ENCODE results near the gene TBCA. TPM values are rescaled to one million over a fixed set of nuclear protein-coding genes. Genes with fewer than 3 reads are reported as not detected.

TBCA gene
- total RNA-seq, 1 donor from 2014 or later: 232 TPM

DNA sequence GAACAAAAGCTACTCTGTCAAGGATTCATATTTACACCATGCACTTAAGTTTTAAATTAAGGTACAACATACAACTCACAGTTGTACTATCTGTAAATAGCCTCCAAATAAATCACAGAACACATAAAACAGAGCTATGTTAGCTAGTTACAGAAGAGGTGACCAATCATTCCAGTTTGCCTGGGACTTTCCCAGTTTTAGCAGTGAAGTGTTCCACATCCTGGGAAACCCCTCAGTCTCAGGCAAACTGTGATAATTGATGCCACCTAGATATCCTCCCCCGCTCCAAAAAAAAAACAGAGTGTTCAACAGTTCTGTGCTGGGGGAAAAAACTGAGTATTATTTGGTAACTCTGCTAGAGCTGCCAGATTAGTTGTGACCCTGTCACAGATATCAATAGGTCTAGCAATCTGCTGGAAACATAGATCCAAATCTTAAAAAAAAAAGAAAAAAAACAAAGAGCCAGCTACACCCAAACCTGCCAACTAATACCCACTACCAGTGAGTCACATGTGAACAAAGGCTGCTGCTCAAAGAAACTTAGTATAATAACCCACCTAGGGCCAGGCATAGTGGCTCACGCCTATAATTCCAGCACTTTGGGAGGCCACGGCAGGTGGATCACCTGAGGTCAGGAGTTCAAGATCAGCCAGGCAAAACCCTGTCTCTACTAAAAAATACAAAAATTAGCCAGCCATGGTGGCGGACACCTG lies 5.7 kb downstream of the TBCA start:
- TF ChIP-seq, protein P1, sequence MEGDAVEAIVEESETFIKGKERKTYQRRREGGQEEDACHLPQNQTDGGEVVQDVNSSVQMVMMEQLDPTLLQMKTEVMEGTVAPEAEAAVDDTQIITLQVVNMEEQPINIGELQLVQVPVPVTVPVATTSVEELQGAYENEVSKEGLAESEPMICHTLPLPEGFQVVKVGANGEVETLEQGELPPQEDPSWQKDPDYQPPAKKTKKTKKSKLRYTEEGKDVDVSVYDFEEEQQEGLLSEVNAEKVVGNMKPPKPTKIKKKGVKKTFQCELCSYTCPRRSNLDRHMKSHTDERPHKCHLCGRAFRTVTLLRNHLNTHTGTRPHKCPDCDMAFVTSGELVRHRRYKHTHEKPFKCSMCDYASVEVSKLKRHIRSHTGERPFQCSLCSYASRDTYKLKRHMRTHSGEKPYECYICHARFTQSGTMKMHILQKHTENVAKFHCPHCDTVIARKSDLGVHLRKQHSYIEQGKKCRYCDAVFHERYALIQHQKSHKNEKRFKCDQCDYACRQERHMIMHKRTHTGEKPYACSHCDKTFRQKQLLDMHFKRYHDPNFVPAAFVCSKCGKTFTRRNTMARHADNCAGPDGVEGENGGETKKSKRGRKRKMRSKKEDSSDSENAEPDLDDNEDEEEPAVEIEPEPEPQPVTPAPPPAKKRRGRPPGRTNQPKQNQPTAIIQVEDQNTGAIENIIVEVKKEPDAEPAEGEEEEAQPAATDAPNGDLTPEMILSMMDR (IDR thresholded peaks at IDR 0.05; ENCODE audit: unreplicated experiment): no peak
- Mint-ChIP-seq H3K9me3 (ENCODE audit: unreplicated experiment) (no peaks in the 10 kb centered on the region), H3K27ac (ENCODE audit: unreplicated experiment) (no peak overlapping the region), H3K4me3 (ENCODE audit: unreplicated experiment) (no peak overlapping the region), H3K27me3 (ENCODE audit: unreplicated experiment) (no peaks in the 10 kb centered on the region), H3K36me3 (ENCODE audit: low read depth, unreplicated experiment) (peaks cover 8% of the 10 kb centered on the region), H3K4me1 (ENCODE audit: unreplicated experiment) (peaks cover 25% of the 10 kb centered on the region)
- no peak for DNase-seq (ENCODE audit: low spot score)

DNA sequence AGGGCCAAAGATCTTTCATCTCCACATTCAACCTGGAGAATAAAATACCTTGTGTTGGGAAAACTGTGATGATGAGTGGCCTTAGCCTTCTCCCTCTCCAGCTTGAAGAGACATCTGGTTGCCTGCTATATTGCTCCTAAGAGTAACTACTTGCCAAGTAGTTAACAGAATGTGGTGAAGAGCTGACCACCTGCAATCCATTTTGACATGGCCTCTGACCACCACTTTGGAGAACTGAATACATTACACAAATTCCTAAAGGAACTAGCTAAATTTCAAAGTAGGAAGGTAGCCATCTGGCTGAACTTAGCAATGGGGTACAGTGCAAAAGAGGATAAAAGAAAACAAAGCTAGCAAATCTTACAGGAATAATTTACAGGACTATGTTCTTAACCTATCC lies 7.2 kb downstream of the TBCA start:
- Mint-ChIP-seq H3K27me3 (ENCODE audit: unreplicated experiment) (no peaks in the 10 kb centered on the region), H3K36me3 (ENCODE audit: low read depth, unreplicated experiment) (peaks cover 8% of the 10 kb centered on the region), H3K9me3 (ENCODE audit: unreplicated experiment) (no peaks in the 10 kb centered on the region), H3K4me3 (ENCODE audit: unreplicated experiment) (no peak overlapping the region), H3K27ac (ENCODE audit: unreplicated experiment) (no peak overlapping the region), H3K4me1 (ENCODE audit: unreplicated experiment) (peaks cover 12% of the 10 kb centered on the region)
- TF ChIP-seq, protein P1 (IDR thresholded peaks at IDR 0.05; ENCODE audit: unreplicated experiment): no peak
- DNase-seq (ENCODE audit: low spot score): no peak

DNA sequence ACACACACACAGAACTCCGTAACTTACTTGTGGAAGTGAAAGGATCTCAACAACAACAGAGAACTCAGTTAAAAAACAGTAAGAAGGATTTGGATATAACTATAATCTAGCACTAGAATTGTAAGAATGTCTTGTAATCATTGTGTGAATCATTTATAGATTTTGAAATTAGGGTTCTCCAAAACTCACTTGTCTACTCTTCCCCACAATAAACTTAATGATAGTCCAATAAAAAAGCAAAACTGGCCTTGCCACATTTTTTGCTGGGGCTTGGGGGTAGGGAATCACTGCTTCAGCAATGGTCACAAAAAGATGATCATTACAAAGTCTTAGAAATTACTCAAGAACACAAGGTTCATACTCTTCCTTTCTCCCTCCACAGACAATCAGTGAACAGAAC lies 8.8 kb downstream of the TBCA start:
- Mint-ChIP-seq H3K36me3 (ENCODE audit: low read depth, unreplicated experiment) (peaks cover 12% of the 10 kb centered on the region), H3K4me3 (ENCODE audit: unreplicated experiment) (no peak overlapping the region), H3K4me1 (ENCODE audit: unreplicated experiment) (peaks cover 4% of the 10 kb centered on the region), H3K9me3 (ENCODE audit: unreplicated experiment) (no peaks in the 10 kb centered on the region), H3K27me3 (ENCODE audit: unreplicated experiment) (no peaks in the 10 kb centered on the region), H3K27ac (ENCODE audit: unreplicated experiment) (no peak overlapping the region)
- TF ChIP-seq, protein P1 (IDR thresholded peaks at IDR 0.05; ENCODE audit: unreplicated experiment): no peak
- DNase-seq (ENCODE audit: low spot score): no peak

DNA sequence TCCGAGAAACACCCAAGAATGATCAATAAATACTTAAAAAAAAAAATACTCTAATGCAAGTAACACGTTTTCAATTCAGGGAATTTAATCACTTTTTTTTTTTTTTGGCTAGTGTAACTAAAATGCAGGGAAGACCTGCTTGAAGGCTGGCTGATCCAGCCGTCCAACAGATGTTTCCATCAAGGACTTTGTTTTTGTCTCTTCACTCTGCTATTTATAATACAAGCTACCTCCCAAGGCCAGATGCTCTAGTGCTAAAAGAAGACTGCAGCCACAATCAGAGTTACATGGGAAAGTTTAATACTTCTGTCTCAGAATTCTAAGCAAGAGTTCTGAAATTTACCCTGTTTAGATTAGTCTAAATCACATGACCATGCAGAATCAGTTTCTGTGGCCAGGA lies 14.5 kb downstream of the TBCA start:
- H3K9me3 Mint-ChIP-seq (ENCODE audit: unreplicated experiment): no peaks in the 10 kb centered on the region
- no peak overlapping the region for H3K27ac Mint-ChIP-seq (ENCODE audit: unreplicated experiment)
- DNase-seq (ENCODE audit: low spot score): no peak
- peaks cover 22% of the 10 kb centered on the region for H3K36me3 Mint-ChIP-seq (ENCODE audit: low read depth, unreplicated experiment)
- H3K4me3 Mint-ChIP-seq (ENCODE audit: unreplicated experiment): no peak overlapping the region
- TF ChIP-seq, protein P1 (IDR thresholded peaks at IDR 0.05; ENCODE audit: unreplicated experiment): no peak
- H3K4me1 Mint-ChIP-seq (ENCODE audit: unreplicated experiment): peaks cover 9% of the 10 kb centered on the region
- peaks cover 2% of the 10 kb centered on the region for H3K27me3 Mint-ChIP-seq (ENCODE audit: unreplicated experiment)

DNA sequence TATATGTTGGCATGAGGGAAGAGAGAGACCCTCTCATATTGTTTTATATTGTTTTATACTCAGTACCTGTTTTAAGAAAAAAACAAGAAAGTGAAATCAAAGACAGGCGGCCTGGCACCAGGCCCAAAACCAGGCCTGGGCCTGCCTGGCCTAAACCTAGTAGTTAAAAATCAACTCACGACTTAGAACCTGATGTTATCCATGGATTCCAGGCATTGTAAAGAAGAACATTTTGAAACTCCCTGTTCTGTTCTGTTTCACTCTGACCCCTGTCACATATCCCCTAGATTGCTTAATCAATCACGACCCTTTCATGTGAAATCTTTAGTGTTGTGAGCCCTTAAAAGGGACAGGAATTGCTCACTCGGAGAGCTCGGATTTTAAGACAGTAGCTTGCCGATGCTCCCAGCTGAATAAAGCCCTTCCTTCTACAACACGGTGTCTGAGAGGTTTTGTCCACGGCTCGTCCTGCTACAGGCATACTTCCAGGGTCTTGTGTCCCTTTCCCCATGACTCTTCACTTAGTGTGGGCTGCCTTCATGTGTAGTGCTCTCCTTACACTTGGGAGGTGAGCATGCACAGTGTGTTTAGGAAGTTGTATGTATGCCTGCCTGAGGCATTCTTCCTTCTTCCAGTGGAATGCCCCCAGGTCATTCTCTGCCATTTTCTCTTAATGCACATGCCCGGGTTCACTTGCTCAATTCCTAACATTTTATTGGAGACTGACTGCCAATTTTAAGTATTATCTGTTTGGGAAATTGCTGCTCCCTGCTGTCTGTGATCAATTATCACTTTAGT lies 17.8 kb downstream of the TBCA start:
- DNase-seq (ENCODE audit: low spot score): no peak
- no peaks in the 10 kb centered on the region for H3K9me3 Mint-ChIP-seq (ENCODE audit: unreplicated experiment)
- peaks cover 9% of the 10 kb centered on the region for H3K4me1 Mint-ChIP-seq (ENCODE audit: unreplicated experiment)
- H3K27ac Mint-ChIP-seq (ENCODE audit: unreplicated experiment): peak overlapping the region; percentile 24
- H3K27me3 Mint-ChIP-seq (ENCODE audit: unreplicated experiment): peaks cover 2% of the 10 kb centered on the region
- peaks cover 24% of the 10 kb centered on the region for H3K36me3 Mint-ChIP-seq (ENCODE audit: low read depth, unreplicated experiment)
- TF ChIP-seq, protein P1 (IDR thresholded peaks at IDR 0.05; ENCODE audit: unreplicated experiment): no peak
- H3K4me3 Mint-ChIP-seq (ENCODE audit: unreplicated experiment): no peak overlapping the region
